Fibroblast of the aortic adventitia (primary cell): ENCODE measurements around the gene NRCAM. TPM values are rescaled to one million over a fixed set of nuclear protein-coding genes. Genes with fewer than 3 reads are reported as not detected.
A peak's percentile ranks its signal among the peaks of the same experiment; 100 is the strongest.

ENCODE experiments used
- DNase-seq: peaks from one replicate; pipeline ENCODE4 v3.0.0-alpha.2; 2010; ENCODE audit warnings: low read depth
- H3K4me3 ChIP-seq: 2 replicates; pipeline ENCODE4 v1.5.1; 2011; ENCODE audit warnings: low read depth, mild to moderate bottlenecking, control low read depth, low read length, moderate library complexity
- total RNA-seq: library from RNA; depleted of rRNA; stranded (reverse); fragments of >200 nt; gene quantifications from 2 replicates; pipeline ENCODE4 v1.2.3, GENCODE V29; 2012; ENCODE audit warnings: low replicate concordance
- TF ChIP-seq, protein P1 (sequence below): IDR thresholded peaks from 2 replicates; pipeline ENCODE4 v1.5.1; 2011; ENCODE audit warnings: mild to moderate bottlenecking, low read length, control low read depth, inconsistent platforms; ENCODE audit not compliant: insufficient read depth

Gene NRCAM
- total RNA-seq, 1 donor, result 2.3 TPM

DNA sequence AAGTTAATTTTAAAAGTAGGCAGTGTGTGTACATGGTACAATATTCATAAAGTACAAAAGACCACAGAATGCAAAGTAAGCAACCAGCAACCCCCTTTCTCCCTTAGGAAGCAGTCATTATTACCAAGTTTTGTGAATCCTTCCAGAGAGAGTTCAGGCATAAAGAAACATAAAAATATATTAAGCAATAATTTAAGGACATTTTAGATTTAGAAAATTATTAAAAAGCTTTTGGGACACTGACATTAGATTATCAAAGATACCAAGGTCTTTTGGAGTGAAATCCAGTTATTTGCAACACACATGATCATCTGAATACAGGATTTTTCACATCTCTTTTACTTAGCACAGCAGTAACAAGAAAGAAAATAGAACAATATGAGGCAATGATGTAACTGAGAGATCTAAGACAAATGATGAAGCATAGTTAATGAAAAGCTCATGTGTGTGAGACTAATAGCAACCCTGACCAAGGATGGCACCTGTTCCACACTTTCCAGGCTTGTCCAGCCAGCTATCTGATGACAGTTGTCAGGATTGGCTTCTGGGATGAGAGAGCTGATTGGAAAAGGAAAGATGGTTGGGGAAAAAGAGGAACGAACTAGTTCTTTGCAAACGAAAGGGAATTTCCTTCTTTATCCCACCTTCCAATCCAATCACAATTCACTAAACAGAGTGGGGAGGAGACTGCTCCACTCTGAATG lies 210.6 kb downstream of the NRCAM start:
- DNase-seq, result no peak
- TF ChIP-seq, protein P1, sequence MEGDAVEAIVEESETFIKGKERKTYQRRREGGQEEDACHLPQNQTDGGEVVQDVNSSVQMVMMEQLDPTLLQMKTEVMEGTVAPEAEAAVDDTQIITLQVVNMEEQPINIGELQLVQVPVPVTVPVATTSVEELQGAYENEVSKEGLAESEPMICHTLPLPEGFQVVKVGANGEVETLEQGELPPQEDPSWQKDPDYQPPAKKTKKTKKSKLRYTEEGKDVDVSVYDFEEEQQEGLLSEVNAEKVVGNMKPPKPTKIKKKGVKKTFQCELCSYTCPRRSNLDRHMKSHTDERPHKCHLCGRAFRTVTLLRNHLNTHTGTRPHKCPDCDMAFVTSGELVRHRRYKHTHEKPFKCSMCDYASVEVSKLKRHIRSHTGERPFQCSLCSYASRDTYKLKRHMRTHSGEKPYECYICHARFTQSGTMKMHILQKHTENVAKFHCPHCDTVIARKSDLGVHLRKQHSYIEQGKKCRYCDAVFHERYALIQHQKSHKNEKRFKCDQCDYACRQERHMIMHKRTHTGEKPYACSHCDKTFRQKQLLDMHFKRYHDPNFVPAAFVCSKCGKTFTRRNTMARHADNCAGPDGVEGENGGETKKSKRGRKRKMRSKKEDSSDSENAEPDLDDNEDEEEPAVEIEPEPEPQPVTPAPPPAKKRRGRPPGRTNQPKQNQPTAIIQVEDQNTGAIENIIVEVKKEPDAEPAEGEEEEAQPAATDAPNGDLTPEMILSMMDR, result no peak
- H3K4me3 ChIP-seq, result peak overlapping the region; percentile 27

DNA sequence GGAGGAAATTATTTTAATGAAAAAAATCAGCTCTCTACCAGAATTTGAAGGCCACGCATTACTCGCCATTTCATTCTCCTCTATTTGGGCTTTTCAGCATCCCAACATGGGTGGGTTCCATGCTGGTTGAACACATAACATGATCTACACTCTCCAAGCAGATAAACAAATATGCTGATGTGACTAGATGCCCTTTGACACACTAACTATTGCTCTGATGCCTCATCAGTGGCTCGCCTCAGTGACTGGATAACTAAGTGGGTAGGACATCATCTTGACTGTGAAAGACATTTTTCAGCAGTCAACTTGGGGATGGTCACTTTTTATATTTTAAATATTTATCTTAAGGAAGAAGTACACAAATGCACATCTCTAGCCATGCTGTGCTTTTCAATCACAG lies 212.1 kb downstream of the NRCAM start:
- DNase-seq, result no peak
- TF ChIP-seq, protein P1, result no peak
- H3K4me3 ChIP-seq, result no peak overlapping the region

- TF ChIP-seq, protein P1, result no peak
- DNase-seq, result no peak
- no peak overlapping the region for H3K4me3 ChIP-seq
These were observed 216.6 kb downstream of the NRCAM start for GRCh38 chr7:108239501-108240225.

- DNase-seq, result no peak
- no peak overlapping the region for H3K4me3 ChIP-seq
- TF ChIP-seq, protein P1, result no peak
These were observed 219.4 kb downstream of the NRCAM start for GRCh38 chr7:108236681-108237415.

- no peak overlapping the region for H3K4me3 ChIP-seq
- TF ChIP-seq, protein P1, result no peak
- DNase-seq, result peak; percentile 68
These were observed 220.7 kb downstream of the NRCAM start for GRCh38 chr7:108235451-108236061.

- TF ChIP-seq, protein P1, result no peak
- no peak overlapping the region for H3K4me3 ChIP-seq
- peak; percentile 57 for DNase-seq
These were observed 221.2 kb downstream of the NRCAM start for GRCh38 chr7:108234971-108235450.
